ENCODE measurements around the gene NACA2.
A peak's percentile ranks its signal among the peaks of the same experiment; 100 is the strongest.
"Not testable (repeated sequence)": the region's sequence is repeated elsewhere in the genome, so short reads cannot be mapped to it uniquely, and the experiment has no call there.

Gene NACA2

GRCh38 chr17:61575983-61576382 is 15.0 kb downstream of the NACA2 start:
- no peak for DNase-seq (ENCODE audit: low spot score)

DNA sequence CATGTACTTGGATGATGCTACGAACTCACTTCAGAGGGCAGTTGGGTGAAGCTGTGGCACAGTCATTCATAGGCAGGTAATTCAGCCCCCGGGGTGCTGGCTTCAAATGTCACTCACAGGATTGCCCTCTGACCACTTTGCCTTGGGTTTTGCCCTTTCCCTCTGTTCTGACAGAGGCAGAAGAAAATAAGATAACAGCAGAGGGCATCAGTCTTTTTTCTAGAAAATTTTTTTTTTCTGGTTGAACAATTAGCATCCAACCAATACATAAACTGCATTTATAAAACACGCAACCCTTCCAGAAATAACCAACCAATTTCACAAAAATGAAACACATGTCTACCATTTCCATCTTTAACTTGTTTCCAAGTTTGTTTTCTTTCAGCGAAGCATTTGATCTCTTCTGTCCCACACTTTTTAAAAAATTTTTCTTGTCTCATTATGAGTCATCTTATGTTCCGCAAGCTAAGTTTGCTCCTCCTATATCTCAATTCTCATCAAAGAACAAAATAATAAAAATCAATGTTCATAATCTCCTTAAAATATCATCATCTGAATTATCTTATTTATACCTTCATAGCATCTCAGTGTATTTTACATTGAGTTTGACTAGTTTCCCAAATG is 15.6 kb downstream of the NACA2 start:
- DNase-seq (ENCODE audit: low spot score): no peak

DNA sequence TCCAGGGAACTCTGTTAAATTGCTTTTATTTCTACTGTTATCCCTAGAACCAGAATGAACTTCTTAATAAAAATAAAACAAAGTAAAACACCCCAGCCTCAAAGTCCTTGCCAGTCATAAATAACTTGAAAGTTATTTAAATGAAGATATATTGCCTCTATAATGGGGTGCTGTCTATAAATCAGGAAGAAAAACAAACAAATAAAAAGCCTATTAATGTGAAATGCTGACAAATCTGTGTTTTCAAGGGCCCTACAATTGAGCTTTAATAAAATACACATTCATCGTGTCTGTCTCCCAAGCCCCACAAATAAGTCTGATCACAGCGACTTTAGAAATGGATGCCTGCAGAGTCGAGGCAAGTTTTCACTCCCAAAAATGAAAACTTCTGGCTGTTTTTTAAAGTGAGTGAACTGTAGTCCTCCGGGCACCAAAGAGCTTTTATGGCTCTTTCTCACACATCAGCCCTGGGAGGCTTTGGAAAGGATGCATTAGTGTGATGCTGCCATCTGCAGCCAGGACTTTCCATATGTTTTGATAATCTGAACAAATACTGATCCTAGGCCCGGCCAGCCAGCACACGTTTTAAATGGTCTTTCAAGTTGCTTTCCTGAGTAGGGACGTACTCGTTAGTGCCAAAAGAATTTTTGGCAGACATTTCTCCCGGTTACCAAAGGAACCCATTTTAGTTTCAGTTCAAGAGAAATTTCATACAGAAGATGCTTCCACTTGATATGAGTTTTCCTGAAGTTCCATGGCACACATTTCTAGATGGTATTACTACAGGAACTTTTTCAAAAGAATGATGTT is 16.3 kb downstream of the NACA2 start:
- DNase-seq (ENCODE audit: low spot score): peak; percentile 34

- DNase-seq (ENCODE audit: low spot score): not testable (repeated sequence)
Observed at GRCh38 chr17:61572547-61572946, 18.5 kb downstream of the NACA2 start.

DNA sequence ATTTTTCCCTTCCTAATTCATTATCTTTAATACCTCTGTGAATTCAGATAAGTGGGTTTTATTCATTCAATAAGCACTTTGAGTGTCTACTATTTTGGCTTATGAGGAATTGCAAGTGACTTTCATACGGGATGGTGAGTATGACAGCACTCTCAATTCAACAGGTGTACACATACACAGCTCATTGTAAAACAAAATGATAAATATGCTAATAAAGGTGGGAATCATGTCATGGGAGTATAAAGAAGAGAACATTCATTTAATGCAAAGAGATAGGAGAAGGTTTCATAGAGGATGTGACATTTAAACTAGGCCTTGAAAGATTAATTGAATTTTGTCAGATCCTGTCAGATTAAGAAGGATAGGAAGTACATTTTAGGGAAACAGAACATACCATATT is 19.4 kb downstream of the NACA2 start:
- no peak for DNase-seq (ENCODE audit: low spot score)

DNA sequence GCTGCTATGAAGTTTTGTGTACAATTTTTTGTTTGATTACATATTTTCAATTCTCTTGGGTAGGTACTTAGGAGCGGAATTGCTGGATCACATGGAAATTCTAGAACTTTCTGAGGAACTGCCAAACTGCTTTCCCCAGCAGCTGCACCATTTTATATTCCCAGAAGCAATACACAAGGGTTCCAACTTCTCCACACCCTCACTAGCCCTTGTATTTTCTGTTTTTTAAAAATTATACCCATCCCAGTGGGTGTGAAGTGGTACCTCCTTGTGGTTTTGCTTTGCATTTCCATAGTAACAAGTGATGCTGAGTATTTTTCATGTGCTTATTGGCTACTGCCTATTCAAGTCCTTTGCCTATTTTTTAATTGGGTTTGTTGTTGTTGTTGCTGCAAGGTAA is 20.9 kb downstream of the NACA2 start:
- DNase-seq (ENCODE audit: low spot score): no peak

DNA sequence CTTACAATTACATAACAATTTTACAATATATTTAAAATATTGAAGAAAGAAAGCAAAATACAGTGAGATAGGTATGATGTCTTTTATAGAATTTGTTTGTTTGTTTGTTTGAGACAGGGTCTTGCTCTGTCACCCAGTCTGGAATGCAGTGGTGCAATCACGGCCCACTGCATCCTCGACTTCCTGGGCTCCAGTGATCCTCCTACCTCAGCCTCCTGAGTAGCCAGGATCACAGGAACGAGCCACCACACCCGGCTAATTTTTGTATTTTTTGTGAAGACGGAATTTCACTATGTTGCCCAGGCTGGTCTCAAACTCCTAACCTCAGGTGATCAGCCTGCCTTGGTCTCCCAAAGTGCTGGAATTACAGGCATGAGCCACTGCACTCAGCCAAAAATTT is 21.5 kb downstream of the NACA2 start:
- DNase-seq (ENCODE audit: low spot score): not testable (repeated sequence)

DNA sequence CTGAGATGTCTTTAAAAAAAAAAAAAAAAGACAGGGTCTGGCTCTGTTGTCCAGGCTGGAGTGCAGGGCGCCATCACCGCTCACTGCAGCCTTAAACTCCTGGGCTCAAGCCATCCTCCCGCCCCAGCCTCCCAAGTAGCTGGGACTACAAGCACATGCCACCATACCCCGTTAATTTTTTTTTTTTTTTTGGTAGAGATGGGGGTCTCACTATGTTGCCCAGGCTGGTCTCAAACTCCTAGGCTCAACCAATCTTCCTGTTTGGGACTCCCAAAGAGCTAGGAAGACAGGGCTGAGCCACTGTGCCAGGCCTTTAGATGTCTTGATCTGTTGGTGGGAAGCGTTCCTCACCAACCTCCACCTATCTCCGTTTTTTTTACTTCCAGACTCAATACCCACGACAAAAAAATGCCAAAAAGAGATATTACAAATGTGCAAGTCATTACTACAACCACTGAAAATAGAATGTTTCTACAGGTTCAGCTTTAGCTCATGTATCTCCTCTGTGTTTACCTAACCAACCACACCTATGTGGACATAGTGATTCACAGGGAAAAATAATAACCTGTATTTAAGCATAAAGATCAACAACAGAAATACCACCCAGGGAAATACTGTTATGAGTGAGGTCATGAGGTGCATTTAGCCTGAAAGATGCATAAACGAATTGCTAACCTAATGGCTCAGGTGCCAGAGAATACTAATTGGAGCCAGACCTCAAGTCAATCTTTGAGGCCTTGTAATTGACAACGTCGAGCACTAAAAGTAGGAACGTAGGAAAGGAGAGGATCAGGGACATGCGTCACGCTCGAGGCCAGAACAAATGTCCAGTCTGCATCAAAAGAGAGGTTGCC is 22.6 kb downstream of the NACA2 start:
- no peak for DNase-seq (ENCODE audit: low spot score)

- no peak for DNase-seq (ENCODE audit: low spot score)
Observed at GRCh38 chr17:61567045-61567802, 23.8 kb downstream of the NACA2 start.

DNA sequence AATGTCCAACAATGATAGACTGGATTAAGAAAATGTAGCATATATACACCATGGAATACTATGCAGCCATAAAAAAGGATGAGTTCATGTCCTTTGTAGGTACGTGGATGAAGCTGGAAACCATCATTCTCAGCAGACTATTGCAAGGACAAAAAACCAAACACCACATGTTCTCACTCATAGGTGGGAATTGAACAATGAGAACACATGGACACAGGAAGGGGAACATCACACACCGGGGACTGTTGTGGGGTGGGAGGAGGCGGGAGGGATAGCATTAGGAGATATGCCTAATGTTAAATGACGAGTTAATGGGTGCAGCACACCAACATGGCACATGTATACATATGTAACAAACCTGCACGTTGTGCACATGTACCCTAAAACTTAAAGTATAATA is 24.6 kb downstream of the NACA2 start:
- DNase-seq (ENCODE audit: low spot score): not testable (repeated sequence)

DNA sequence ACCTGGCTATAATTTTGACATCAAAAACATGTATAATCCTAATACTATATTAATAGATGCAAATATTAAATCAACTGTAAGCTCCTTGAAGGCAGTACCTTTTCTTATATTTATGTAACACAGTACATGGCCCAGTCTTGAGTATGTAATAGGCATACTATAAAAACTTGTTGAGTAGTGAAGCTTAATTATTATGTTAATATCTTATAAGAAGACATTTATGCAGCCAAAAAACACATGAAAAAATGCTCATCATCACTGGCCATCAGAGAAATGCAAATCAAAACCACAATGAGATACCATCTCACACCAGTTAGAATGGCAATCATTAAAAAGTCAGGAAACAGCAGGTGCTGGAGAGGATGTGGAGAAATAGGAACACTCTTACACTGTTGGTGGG is 25.2 kb downstream of the NACA2 start:
- not testable (repeated sequence) for DNase-seq (ENCODE audit: low spot score)

DNA sequence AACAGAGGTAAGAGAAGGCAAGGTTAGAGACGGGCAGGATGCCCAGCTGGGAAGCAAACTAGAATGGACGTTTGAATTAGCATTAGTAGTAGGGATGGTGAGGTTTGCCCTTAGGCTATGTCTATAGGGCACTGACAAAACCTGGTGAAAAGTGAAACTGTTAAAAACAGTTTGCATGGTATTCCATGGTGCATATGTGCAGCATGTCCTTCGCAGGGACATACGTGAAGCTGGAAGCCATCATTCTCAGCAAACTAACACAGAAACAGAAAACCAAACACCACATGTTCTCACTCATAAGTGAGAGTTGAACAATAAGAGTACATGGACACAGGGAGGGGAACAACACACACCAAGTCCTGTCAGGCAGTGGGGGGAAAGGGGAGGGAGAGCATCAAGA is 25.8 kb downstream of the NACA2 start:
- DNase-seq (ENCODE audit: low spot score): no peak

DNA sequence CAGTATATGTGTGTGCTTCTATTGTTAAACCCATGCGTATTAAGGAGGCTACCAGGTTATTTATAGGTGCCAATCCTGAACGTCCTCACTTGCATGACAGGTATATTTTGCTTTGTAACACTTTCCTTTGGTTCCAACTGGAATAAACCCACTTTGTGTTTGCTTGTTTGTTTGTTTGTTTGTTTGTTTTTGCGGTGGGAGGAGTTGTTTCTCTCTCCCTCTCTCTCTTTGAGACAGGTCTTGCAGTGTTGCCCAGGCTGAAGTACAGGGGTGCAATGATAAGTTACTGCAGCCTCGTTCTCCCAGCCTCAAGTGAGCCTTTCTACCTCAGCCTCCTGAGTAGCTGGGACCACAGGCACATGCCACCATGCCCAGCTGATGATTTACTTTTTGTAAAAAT is 28.7 kb downstream of the NACA2 start:
- no peak for DNase-seq (ENCODE audit: low spot score)

- DNase-seq (ENCODE audit: low spot score): no peak
Observed at GRCh38 chr17:61561354-61561753, 29.7 kb downstream of the NACA2 start.

GRCh38 chr17:61560071-61560470 is 30.9 kb downstream of the NACA2 start:
- DNase-seq (ENCODE audit: low spot score): no peak

GRCh38 chr17:61556224-61557188 is 34.5 kb downstream of the NACA2 start:
- DNase-seq (ENCODE audit: low spot score): peak; percentile 14

- no peak for DNase-seq (ENCODE audit: low spot score)
Observed at GRCh38 chr17:61555127-61555566, 35.9 kb downstream of the NACA2 start.

DNA sequence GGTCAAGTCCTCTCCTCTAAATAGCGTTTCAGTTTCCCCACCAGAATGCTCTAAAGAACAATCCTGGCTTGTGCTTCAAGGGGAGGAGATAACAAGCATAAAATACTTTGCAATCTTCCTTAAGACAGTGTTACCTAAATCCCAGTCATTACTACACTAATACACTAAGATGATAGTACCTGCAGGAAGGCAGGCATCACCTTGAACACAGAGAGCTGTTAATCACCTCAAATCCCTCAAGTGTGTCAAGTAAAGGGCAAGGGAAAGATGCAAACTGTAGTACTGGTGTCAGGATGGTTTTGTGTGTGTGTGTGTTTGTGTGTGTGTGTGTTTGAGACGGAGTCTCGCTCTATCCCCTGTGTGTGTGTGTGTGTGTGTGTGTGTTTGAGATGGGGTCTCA is 36.8 kb downstream of the NACA2 start:
- no peak for DNase-seq (ENCODE audit: low spot score)

DNA sequence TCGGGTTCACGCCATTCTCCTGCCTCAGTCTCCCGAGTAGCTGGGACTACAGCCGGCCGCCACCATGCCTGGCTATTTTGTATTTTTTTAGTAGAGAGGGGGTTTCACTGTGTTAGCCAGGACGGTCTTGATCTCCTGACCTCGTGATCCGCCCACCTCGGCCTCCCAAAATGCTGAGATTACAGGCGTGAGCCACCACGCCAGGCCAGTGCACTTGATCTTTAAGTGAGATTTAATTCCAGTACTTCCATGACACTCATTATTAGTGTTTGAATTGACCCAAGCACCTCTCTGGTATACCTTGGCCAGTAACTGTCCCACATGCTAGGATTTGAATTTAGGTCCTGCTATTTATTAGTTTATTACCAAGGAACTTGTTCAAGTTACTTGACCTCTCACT is 38.5 kb downstream of the NACA2 start:
- DNase-seq (ENCODE audit: low spot score): not testable (repeated sequence)

GRCh38 chr17:61551255-61551742 is 39.7 kb downstream of the NACA2 start:
- peak; percentile 44 for DNase-seq (ENCODE audit: low spot score)

DNA sequence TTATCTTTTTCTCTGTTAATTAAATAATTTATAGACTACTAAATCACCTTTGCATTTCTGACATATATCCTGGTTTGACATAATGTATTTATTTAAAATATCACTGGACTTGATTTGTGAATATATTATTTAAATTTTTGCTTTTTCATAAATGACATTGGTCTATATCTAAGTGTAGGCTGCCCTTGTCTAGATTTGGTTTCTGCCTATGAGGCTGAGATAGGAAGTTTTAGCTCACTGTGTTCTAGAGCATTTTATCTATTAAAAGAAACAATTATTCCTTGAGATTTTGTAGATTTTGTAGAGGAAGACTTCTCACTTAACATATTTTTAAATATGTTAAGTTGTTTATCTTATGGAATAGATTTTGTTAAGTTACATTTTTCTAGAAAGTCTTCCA is 43.9 kb downstream of the NACA2 start:
- DNase-seq (ENCODE audit: low spot score): no peak

All from hepatic stellate cell (primary cell).